Activated CD4-positive, alpha-beta T cell treated with anti-CD3 and anti-CD28 coated beads, Interleukin-2, amount 50 U/mL, for 24 hours (primary cell): Measurements from ENCODE around the gene GDNF.
"Not testable (repeated sequence)": the region's sequence is repeated elsewhere in the genome, so short reads cannot be mapped to it uniquely, and the experiment has no call there.

Source experiments
- DNase-seq, 2 donors: peaks; one replicate each; pipeline ENCODE4 v3.0.0-alpha.2; 2020; ENCODE audit warnings: low read depth in 1 of 2, low spot score in 1 of 2

GDNF gene, protein sequence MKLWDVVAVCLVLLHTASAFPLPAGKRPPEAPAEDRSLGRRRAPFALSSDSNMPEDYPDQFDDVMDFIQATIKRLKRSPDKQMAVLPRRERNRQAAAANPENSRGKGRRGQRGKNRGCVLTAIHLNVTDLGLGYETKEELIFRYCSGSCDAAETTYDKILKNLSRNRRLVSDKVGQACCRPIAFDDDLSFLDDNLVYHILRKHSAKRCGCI

DNA sequence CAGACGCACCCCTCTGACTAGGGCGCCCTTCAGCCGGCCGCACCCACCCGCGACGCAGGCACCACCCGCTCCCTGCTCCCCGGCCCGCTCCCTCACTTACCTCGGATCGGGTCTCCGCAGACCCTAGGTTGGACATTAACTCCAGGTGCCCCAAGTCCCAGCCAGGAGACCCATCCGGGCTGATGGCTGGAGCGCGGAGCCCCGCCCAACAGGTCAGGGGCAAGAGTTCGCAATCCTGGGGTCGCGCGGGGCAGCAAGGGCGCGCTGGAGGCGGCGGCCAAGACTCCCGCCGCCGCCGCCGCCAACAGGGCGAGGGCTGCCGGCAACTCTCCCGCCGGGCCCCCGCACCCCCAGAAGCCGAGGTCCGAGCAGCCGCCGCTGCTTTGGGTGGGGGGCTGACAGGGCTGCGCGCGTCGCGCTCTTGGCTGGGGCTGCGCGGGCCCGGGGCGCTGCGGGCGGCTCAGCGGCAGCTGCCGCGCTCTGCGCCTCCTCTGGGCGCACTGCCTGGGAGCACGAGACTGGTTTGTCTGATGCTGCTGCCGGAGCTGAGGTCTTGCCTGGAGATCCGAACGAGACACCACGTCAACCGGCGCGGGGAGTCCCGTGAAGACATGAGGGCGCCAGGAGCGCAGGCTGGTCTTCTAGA lies at the start of gene GDNF:
TSS of gene GDNF (minus strand) at position 635 of the 646 bp plus-strand sequence. CDS start 5,245 bp downstream, outside the sequence.
- no peak for DNase-seq

DNA sequence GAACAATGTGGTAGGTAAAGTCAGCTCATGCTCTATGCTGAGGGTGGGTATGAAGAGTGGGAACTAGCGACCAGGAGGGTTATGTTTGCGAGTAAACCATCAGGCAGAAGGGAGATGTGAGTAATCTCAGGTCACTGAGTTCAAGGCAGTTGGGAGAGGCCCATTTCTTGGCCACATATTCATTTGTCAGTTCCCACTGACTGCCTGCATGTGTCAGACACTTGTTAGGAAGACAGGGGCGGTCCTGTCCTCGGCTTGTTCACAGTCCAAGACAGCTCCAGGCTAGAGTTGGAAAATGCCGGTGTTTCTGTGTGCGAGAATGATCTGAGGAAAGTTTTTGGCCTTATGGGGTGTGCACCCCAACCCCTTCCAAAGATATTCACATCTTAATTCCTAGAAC lies 48.6 kb upstream of the GDNF start:
- DNase-seq = no peak

DNA sequence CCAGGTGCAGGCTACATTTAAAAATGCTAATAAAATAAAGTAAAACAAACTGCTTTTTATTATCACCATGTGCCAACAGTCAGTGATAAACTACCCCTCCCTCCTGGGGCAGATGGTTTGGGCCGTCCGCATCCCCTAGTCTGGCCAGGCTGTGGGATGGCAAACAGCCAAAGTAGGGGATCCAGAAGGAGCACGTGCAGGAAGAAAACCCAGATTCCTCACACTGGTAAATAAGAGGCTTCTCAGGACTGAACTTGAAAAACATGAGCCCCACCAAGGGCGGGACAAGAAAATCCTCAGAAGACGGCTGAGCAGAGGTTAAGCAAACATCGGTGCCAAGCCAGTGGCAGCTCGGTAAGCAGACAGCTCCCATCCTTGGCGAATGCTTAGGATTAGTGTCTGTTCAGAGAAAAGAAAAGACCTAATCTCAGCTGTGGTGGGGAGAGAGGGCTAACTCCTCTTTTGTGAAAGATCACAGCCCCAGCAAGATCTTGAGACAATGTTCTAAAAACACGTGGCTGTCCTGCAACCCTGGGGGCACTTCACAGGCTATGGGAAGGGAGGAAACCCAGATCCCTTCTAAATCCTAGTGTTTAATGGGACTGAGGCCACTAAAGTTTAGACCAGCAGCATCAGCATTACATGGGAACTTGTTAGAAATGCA lies 46.5 kb upstream of the GDNF start:
- no peak for DNase-seq

DNA sequence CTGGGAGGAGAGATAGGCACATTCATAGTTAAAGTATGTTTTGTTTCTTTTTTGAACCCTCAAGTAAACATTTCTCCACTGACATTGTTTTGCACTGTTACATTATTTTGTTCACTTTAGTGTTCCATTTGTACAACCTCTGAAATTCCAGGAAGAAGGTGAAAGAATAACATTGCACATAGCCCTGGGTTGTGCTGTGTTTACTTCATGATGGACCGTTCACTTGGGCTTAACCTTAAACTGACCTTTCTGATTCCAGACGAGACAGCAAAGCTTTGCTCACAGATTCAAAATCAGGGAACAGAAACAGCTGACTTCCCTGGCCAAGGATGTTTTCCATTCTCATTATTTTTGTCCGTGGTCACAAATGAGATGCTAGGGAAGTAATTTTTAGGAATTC lies 42.8 kb upstream of the GDNF start:
- no peak for DNase-seq

DNA sequence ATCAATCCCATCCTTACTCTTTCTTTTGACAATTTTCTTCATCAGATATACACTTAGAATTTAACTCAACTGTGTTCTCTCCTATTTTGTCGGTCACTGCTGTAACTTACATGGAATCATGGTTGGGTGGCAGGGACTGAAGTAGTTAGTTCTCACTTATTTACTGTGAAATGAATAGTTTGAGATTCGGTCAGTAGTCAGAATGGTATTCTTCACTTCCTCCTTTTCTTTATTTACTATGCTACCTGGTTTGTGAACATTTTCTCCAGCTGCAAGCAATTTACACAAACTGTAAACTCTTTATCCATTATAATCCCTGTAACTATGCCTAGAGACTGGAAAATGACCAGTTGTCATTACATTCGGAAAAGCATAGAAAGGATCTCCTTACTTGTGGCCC lies 41.5 kb upstream of the GDNF start:
- no peak for DNase-seq

DNA sequence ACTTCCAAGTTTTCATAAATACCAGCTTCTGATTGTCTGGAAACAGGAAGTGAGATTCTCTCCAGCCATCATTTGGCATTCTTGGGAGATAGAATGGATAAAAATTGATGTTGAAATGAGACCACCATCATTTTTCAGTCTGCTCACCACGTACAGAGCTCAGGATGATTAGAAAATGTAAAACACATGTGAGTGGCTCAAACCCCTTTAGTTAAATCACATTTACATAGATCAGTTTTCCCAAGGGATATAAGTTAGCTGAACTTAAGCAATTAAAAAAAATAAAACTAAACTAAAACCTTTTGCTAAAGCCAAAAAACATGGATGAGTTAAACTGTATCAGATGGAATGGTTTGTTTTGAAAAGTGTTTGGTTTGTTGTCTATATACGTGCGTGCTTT lies 37.1 kb upstream of the GDNF start:
- no peak for DNase-seq

DNA sequence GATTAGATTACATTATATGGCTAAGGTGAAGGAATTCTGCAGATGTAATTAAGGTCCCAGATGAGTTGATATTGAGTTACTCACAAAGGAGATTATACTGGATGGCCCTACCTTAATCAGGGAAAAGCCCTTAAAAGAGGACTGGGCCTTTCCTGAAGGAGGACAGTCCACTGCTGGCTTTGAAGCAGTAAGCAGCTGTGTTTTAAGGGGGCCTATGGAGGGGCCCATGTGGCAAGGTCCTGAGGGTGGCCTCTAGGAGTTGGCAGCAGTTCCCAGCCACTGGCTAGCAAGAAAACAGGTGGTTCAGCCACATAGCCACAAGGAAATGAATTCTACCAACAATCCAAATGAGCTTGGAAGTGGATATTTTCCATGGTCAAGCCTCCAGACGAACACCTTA lies 36.4 kb upstream of the GDNF start:
- no peak for DNase-seq

DNA sequence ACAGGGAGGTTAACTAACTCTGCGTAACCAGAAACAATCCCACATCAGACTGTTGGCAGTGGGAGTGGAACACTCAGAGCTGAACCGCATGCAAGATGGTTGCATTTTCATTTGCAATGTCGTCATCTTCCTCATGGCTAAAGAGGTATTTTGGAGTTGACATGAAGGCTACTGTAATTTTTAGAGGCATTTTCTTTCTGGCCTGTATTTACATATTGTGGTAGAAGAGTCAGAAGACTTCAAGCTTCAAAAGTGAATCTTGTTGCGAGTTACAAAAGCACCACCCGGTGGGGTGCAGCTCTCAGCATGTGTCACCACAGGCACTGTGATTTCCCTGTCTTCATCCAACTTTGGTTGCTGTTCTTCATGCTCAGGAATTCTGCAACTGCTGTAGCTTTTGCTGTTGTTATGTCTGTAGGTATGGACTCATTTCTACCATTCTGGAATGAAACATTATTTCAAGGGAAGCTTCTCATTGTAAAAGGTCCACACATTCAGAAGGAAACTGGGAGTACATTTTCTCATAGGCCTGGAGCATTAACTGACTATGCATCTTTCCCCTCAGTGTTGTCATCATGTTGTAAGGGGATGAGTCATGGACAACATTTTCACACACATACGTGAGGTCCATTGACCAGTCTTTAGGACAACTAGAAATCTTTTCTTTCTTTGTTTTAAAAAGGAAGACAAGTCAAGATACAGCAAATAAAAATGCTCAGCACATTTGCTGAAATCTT lies 35.4 kb upstream of the GDNF start:
- DNase-seq = no peak

DNA sequence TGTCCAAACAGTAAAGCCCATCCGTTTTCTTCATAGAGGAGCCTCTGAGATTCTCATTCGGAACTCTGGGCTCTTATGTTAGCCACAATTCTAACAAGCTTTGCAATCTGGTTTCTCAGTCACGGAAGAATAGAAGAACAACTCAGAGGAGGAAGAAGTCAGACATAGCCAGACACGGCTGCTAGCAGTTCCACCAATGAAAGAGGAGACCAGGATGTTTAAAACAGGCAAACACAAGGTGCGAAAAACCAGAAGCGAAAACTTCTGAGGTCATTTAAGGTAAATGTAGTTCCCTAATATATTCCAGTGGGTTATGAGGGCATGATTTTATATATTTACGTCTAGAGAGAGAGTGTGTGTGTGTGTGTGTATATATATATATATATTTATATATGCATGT lies 34.1 kb upstream of the GDNF start:
- DNase-seq = no peak

DNA sequence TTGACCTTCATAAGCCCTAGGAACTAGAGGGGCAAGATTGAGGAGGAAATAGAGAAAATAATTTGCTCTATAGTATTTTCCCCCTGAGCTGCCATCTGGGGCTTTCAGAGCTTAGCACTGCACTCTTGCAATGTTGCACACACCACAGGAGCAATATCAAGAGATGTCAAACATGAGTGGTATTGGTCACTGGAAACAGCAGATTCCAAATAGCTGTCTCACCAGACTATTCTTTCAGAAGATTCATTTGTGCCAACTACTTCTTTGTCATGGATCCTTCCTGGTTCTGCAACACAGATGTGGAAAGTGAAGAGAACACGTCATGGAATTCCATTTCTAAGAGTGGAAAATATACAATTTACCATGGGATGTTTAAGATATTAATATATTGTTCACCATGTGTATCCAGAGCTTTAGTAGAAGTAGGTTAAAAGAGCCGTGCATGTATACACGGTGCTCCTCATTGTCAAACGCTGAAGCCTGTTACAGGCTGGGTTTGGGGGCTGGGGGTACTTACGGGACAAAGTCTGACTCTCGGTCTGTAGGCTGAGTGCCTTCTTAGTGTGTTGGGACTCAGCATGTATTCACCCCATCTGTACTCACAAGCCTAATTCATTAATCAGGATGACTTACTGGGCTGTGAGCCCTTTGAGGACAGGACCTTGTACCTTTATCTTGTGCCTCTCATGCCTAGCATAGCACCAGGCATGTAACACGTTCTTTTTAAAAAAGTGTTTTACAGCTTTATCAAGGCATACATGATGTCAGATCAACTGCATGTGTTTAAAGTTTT lies 31.4 kb upstream of the GDNF start:
- DNase-seq = no peak

DNA sequence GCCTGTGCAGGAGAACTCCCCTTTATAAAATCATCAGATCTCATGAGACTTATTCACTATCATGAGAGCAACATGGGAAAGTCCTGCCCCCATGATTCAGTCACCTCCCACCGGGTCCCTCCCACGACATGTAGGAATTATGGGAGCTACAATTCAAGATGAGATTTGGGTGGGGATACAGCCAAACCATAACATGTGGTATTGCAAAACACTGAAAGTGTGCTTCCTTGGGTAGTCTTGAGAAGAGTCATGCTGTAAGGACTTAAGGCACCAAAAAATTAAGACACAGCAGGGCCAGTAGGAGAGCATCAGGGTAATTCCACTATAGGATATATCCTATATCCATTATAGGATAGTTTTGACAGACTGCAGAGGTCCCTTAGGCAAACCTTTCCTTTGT lies 29.4 kb upstream of the GDNF start:
- DNase-seq = no peak

DNA sequence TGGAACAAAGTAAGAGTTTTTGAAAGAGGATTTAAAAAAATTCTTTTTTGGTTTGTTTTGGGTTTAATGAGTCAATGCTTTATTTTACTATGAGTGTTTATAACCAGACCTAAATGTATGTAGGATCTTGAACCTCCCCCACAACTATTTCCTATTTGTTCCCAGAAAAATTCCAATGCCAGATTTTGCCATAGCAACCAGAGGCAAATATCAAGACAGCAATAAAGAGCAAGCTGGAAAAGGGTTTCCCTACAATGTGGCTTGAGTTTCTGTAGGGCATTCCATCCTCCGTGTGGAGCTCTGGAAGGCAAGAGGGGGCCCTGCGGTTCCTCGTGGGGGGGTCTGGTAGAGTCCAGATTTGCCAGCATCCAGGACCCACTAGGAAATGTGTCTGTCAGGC lies 27.8 kb upstream of the GDNF start:
- DNase-seq = no peak

DNA sequence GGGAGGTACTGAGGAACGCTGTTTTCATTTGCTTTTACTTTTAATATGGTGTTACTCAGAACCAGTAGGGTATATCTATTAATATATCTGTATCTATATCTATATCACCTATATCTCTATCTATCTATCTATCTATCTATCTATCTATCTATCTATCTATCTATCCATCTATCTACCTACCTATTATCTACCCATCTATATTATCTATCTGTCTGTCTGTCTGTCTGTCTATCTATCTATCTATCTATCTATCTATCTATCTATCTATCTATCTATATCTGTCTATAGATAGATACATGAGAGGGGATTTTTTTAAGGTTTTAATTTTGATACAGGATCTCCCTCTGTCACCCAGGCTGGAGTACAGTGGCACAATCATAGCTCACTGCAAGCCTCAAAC lies 23.1 kb upstream of the GDNF start:
- not testable (repeated sequence) for DNase-seq

DNA sequence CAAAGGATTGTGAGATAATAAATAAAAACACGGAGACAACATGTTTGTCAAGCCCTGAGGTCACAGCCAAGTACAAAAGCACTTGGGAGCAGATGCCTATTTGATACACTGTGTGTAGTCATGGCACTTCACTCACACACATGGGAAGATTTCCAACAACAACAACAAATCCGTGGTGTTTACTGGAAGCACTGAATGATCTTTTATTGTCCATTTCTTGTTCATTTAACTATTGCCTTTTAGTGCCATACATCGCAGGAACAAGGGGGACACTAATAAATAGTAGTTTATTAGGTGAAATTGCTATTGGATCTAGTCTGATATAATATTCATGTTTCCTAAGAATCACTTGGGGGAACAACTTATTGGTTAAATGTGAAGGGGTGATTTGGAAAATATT lies 20.4 kb upstream of the GDNF start:
- DNase-seq = no peak

DNA sequence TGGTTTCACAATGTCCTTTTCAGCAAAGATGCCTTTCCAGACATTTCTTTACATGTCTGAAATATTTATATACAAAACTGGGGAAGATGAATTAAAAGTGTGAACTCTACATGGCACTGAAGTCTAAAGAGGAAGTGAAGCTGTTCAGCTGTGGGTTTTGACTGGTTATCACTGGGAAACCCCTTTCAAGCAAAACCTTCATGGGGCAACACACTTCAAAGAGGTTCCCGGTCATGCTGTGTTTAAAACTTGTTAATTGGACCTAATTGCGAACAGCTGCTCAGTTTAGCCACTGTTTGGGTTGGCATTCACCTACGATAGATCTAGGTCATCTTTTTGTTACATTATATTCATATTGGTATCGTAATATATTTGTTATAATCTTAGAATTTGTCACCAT lies 20.0 kb upstream of the GDNF start:
- DNase-seq = no peak

DNA sequence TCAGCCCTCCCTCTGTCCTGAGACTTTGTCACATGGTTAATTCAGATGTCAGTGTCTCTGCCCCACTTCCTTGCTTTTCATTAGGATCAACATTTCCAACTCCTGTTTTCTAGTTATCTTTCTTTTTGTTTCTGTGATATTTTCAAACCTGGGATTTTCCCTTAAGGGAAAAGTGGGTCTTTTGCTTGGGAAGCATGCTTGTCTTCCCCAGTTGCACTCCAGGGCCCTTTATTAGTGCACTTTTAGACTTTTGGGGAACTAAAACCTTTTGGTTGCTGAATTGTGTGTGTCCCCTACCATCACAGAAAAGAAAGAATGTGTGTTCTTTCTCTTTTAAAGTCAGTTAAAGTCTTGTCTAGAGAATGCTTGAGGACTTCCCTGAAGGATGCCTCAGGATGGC lies 18.4 kb upstream of the GDNF start:
- no peak for DNase-seq

DNA sequence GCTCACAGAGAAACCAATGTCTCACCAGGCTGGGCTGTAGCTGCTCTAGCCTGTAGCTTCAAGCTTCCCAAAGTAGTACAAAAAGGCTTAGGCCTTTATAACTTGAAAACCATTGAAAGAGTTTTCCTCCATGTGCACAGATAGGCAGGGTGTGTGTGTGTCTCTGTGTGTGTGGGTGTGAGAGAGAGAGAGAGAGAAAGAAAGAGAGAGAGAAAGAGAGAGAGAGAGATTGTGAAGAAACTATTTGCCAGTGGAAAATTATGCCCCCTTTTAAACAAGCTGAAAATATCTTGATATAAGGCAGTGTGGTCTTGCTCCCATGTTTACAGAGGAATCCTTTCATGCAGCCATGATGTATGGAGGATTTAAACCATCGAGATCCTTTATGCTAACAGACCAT lies 17.9 kb upstream of the GDNF start:
- DNase-seq = no peak

DNA sequence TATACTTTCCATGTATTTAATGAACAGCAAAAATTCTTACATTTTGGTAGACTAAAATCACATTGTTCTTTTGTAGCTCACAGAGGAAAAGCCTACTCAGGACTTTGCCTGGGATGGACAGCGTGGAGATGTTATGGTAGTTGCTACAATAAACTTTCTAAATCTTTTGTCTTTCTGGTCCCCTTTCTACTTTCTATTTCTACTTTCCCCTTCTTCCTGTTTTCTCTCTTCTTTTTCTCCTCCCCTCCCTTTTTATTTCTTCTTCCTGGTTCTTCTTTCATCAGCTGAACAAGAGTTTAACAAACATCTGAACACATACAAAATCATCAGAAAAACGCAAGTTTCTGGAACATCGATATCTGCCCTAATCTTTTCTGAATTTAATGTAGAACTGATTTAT lies 15.6 kb upstream of the GDNF start:
- no peak for DNase-seq

DNA sequence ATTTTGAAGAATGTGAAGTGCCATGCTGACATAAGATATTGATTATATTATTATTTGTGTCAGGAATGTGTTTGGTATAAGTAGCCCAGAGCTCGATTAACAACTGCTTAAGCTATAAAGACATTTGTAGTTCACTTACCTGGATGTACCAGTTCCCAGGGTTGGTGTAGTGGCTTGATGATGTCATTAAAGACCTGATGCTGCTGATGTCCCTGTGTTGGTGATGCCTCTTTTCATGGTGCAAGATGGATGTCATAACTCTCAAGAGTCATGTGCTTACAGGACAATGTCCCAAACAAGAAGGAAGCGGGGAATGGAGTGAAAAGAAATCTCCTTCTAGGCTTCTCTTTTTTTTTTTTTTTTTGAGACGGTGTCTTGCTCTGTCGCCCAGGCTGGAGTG lies 11.5 kb upstream of the GDNF start:
- DNase-seq = no peak

DNA sequence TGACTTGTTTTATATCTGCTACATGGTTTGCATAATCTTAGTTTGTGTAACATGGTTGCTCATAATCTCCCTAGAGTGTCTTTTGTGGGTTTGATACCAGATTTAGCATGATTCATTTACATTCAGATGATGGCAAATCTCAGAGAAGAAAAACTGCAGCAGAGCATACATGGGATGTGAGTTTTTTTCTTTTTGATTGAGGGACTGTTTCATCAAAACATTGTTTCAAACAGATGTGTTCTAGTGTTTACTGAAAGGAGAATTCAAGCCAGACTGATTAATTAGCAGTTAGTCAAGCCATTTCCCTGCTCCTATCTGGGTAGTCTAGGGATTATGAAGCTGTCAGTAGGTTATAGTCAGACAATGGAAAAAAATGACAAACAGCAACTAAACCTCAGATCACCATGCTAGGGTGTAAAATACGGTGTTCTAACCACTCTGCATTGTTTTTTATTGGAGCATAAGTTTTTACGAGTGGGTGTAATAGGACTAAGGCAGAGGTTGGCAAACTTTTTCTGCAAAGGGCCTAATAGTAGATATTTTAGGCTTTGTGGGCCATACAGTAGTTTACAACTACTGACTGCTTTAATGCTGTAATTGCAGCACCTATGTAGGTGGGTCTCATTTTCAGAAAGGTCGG lies 10.5 kb upstream of the GDNF start:
- no peak for DNase-seq

DNA sequence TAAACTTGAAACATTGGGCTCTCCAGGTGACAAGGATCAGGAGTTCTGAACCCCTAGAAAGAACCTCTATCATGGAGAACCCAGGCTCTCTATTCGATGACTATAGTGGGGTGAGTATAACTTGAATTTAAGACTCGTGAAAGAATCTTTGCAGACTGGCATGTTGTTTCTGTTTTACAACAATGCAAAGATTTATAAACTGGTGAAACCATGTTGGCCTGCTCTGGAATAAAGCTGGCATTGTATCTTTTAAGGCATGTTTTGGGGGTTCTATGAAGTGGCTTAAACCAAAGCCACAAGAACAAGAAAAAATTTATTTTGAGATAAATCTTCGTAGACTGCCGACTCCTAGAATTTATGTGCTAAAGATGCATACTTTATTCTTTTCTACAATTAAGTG lies 9.8 kb upstream of the GDNF start:
- DNase-seq = no peak
